Measurements from ENCODE around the gene DISC1.

- TF ChIP-seq POLR2AphosphoS5 (IDR thresholded peaks at IDR 0.05; ENCODE audit: low read depth, low read length) (no peak), POLR2A (IDR thresholded peaks at IDR 0.05; ENCODE audit: low read depth, low read length) (no peak), TAF1 (IDR thresholded peaks at IDR 0.05; ENCODE audit: borderline replicate concordance, low read depth, low read length) (no peak)
Measured at GRCh38 chr1:231806623-231807495, 180.3 kb downstream of the DISC1 start.

Data from GM12892 (cell line).